BE2C (cell line): ENCODE data around the gene XPO5.
"Not testable (repeated sequence)": the region's sequence is repeated elsewhere in the genome, so short reads cannot be mapped to it uniquely, and the experiment has no call there.

Source experiments
- DNase-seq: peaks from one replicate; pipeline ENCODE4 v3.0.0-alpha.2; 2020
- H3K27me3 ChIP-seq: fragments of 250-450 bp; sonication (Bioruptor Pico); 2 replicates; pipeline ENCODE4 v1.5.1; 2020; ENCODE audit warnings: mild to moderate bottlenecking
- H3K36me3 ChIP-seq: fragments of 250-450 bp; sonication (Bioruptor Pico); 2 replicates; pipeline ENCODE4 v1.5.1; 2020; ENCODE audit warnings: mild to moderate bottlenecking
- H3K4me1 ChIP-seq: fragments of 250-450 bp; sonication (Bioruptor Pico); 2 replicates; pipeline ENCODE4 v1.5.1; 2020
- H3K4me3 ChIP-seq: 2 replicates; pipeline ENCODE4 v1.5.1; 2011; ENCODE audit warnings: low read depth, low read length
- H3K9me3 ChIP-seq: fragments of 250-450 bp; sonication (Bioruptor Pico); 2 replicates; pipeline ENCODE4 v1.5.1; 2020
- TF ChIP-seq, protein P1 (sequence below): IDR thresholded peaks from 2 replicates; pipeline ENCODE4 v1.5.1; 2012; ENCODE audit warnings: mild to moderate bottlenecking, low read depth, low read length

XPO5 gene

DNA sequence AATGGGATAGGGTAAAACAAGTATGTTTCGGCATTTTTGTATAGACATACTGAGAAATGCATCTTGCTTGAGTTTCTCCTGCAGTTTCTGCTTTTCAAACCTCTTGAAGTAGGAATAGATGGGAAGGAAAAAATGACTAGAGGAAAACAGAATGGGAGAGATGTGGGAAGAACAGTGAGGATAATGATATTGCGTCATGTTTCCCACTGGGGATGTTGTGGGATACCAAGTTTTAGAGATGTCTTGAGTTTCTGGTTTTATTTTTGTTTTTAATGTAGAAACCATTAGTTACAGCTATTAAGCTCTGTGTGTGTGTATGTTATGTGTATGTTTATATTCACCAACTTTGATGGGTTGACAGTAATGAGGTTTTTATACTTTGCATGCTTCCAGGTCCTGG lies 24.8 kb upstream of the XPO5 start:
- peaks cover 48% of the 10 kb centered on the region for H3K36me3 ChIP-seq
- H3K9me3 ChIP-seq: no peaks in the 10 kb centered on the region
- TF ChIP-seq, protein P1, sequence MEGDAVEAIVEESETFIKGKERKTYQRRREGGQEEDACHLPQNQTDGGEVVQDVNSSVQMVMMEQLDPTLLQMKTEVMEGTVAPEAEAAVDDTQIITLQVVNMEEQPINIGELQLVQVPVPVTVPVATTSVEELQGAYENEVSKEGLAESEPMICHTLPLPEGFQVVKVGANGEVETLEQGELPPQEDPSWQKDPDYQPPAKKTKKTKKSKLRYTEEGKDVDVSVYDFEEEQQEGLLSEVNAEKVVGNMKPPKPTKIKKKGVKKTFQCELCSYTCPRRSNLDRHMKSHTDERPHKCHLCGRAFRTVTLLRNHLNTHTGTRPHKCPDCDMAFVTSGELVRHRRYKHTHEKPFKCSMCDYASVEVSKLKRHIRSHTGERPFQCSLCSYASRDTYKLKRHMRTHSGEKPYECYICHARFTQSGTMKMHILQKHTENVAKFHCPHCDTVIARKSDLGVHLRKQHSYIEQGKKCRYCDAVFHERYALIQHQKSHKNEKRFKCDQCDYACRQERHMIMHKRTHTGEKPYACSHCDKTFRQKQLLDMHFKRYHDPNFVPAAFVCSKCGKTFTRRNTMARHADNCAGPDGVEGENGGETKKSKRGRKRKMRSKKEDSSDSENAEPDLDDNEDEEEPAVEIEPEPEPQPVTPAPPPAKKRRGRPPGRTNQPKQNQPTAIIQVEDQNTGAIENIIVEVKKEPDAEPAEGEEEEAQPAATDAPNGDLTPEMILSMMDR: no peak
- peaks cover 3% of the 10 kb centered on the region; the same call in 1 of the 2 replicates for H3K4me1 ChIP-seq
- H3K4me3 ChIP-seq: no peak overlapping the region
- DNase-seq: no peak
- no peaks in the 10 kb centered on the region for H3K27me3 ChIP-seq

DNA sequence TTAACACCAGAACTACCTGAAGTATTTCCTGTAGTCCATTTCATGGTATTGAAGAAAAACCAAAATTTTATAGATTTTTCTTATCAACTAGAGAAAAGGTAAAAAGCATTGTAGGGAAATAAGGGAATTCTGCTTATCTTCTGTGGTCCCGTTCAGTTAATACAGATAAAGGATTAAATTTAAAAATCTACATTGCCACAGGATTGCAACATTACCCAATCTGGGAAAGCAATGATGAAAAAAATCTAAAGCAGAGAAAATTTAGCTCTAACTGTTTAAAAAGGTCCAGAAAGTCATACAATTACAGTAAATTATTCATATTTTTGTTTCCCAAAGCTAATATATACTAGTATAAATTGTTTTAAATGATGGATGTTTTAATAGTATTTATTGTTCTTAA lies 18.1 kb upstream of the XPO5 start:
- H3K36me3 ChIP-seq: peaks cover 26% of the 10 kb centered on the region
- TF ChIP-seq, protein P1: no peak
- no peak overlapping the region for H3K4me3 ChIP-seq
- H3K9me3 ChIP-seq: no peaks in the 10 kb centered on the region
- H3K4me1 ChIP-seq: no peaks in the 10 kb centered on the region
- no peak for DNase-seq
- H3K27me3 ChIP-seq: no peaks in the 10 kb centered on the region

DNA sequence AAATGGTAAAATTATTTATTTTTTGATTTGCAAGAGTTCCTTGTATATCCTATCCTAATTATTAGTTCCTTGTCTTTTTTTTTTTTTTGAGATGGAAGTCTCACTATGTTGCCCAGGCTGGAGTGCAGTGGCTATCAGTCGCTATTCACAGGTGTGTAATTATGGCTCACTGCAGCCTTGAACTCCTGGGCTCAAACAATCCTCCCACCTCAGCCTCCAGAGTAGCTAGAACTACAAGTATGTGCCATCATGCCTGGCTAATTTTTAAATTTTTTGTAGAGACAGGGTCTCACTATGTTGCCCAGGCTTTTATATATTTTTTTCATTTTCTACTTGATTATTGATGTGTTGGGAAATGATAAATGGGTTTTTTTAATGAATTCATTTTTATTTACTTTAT lies 13.7 kb upstream of the XPO5 start:
- not testable (repeated sequence) for DNase-seq, H3K9me3 ChIP-seq, H3K4me3 ChIP-seq, H3K27me3 ChIP-seq, H3K4me1 ChIP-seq
- peaks cover 42% of the 10 kb centered on the region for H3K36me3 ChIP-seq

DNA sequence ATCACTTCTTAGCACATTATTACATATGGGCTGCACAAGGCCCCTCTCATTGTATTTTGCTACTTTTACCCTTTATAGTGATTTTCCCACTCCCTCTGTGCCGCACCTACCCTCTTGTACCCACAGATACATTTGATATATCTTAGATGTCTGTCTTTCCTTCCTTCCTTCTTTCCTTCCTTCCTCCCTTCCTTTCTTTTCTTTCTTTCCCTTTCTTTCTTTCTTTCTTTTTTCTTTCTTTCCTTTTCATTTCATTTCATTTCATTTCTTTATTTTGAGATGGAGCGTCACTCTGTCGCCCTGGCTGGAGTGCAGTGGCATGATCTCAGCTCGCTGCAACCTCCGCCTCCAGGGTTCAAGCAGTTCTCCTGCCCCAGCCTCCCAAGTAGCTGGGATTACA lies 12.4 kb upstream of the XPO5 start:
- no peaks in the 10 kb centered on the region for H3K9me3 ChIP-seq
- H3K36me3 ChIP-seq: peaks cover 53% of the 10 kb centered on the region
- no peaks in the 10 kb centered on the region for H3K27me3 ChIP-seq
- TF ChIP-seq, protein P1: no peak
- H3K4me1 ChIP-seq: no peaks in the 10 kb centered on the region
- no peak overlapping the region for H3K4me3 ChIP-seq
- no peak for DNase-seq

DNA sequence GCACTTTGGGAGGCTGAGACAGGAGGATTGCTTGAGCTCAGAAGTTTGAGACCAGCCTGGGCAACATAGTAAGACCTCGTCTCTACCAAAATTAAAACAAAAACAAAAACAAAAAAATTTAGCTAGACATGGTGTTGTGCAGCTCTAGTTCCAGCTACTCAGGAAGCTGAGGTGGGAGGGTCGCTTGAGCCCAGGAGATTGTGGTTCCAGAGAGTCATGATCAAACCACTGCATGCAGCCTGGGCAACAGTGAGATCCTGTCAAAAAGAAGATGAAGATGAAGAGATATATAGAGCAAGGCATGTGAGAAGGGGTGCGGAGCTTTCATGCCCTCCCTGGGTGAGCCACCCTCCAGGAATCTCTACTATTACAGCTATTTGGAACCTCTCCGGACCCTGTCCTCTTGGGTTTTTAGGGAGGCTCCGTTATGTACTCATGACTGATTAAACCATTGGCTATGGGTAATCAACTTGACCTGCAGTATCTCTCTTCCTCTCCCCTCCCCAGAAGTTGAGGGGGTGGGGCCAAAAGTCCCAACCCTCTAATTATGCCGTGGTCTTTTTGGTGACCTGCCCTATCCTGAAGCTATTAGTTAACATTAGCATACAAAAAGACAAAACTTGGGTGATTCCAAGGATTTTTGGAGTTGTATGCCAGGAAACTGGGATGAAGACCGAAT lies 9.2 kb upstream of the XPO5 start:
- Histone ChIP-seq H3K4me3 (no peak overlapping the region), H3K27me3 (no peaks in the 10 kb centered on the region), H3K9me3 (no peaks in the 10 kb centered on the region), H3K36me3 (peaks cover 53% of the 10 kb centered on the region), H3K4me1 (no peaks in the 10 kb centered on the region)
- no peak for DNase-seq
- TF ChIP-seq, protein P1: no peak

DNA sequence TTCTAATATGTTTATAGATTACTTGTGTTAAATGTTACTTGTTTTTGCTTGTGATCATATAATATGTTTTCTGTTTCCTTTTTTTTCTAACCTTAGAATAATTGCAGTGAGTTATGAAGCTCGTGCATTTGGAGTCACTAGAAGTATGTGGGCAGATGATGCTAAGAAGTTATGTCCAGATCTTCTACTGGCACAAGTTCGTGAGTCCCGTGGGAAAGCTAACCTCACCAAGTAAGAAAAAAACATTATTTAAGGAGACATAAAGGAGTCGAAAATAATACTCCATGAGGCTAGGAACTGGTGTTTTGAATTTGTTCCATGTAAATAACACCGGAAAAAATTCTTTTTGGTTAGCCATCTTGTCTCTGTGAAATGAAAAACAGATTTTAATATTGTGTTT lies 7.1 kb upstream of the XPO5 start:
- Histone ChIP-seq H3K4me3 (no peak overlapping the region), H3K4me1 (peaks cover 12% of the 10 kb centered on the region), H3K36me3 (peaks cover 41% of the 10 kb centered on the region), H3K27me3 (no peaks in the 10 kb centered on the region), H3K9me3 (no peaks in the 10 kb centered on the region)
- DNase-seq: no peak
- TF ChIP-seq, protein P1: no peak

DNA sequence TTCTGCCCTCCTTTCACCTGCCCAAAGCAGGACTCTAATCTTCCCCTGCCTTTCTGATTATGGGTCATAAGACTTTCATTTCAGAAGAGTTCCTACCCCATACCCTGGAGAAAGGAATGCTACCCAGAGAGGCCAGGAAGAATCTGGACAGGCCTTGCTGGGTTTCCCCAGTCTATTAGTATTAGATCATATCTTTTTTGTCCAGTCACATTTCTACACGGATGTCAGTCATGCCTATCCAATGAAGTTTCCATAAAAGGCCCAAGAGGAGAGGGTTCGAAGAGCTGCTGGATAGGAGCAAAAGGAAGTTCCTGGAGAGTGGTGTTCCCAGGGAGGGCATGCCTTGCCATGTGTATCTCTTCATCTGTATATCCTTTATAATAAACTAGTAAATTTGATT lies 3.3 kb upstream of the XPO5 start:
- no peaks in the 10 kb centered on the region for H3K27me3 ChIP-seq
- peak overlapping the region; percentile 0; the same call in 1 of the 2 replicates for H3K4me3 ChIP-seq
- TF ChIP-seq, protein P1: no peak
- H3K9me3 ChIP-seq: no peaks in the 10 kb centered on the region
- H3K4me1 ChIP-seq: peaks cover 12% of the 10 kb centered on the region
- DNase-seq: no peak
- peaks cover 16% of the 10 kb centered on the region for H3K36me3 ChIP-seq
